AG04450 (cell line): ENCODE results near the gene CFAP210. TPM values are rescaled to one million over a fixed set of nuclear protein-coding genes. Genes with fewer than 3 reads are reported as not detected.

Experiments
- CTCF ChIA-PET: fragments of 300-600, 350-600 bp; formaldehyde crosslinking; extraction: SDS; loops from one replicate; lab custom pipeline; 2022; ENCODE audit warnings: antibody characterized with exemption, inconsistent platforms; lab: Charles Lee
- POLR2A ChIA-PET: fragments of 350-600 bp; formaldehyde crosslinking; extraction: SDS; loops from one replicate; lab custom pipeline; 2021; ENCODE audit warnings: antibody characterized with exemption, inconsistent platforms; lab: Yijun Ruan, JAX
- DNase-seq: peaks from one replicate; pipeline ENCODE4 v3.0.0-alpha.2; 2011; ENCODE audit warnings: low read depth, low spot score
- H3K27ac ChIP-seq: one replicate; pipeline ENCODE4 v1.5.1; 2012; ENCODE audit warnings: low read depth, low read length, control low read depth
- H3K27me3 ChIP-seq: one replicate; pipeline ENCODE4 v1.6.0; 2012; ENCODE audit warnings: low read length; ENCODE audit not compliant: control insufficient read depth, insufficient read depth
- H3K4me3 ChIP-seq: 2 replicates; pipeline ENCODE4 v1.5.1; 2011; ENCODE audit warnings: mild to moderate bottlenecking, low read depth, low read length, control low read depth
- H3K9me3 ChIP-seq: 2 replicates; pipeline ENCODE4 v1.5.1; 2012; ENCODE audit warnings: low read length; ENCODE audit not compliant: control insufficient read depth, insufficient read depth
- CTCF ChIP-seq: IDR thresholded peaks from 2 replicates; pipeline ENCODE4 v1.5.1; 2011; ENCODE audit warnings: low read depth, low read length, control low read depth, inconsistent platforms
- polyA plus RNA-seq: library from polyadenylated mRNA; depleted of rRNA; stranded (reverse); fragments of >200 nt; gene quantifications from 2 replicates; pipeline ENCODE4 v1.2.3, GENCODE V29; 2011

The CFAP210 gene
- polyA plus RNA-seq, 1 experiment = not detected

- TF ChIP-seq CTCF = no peak
- DNase-seq = no peak
- ChIA-PET POLR2A (no interaction called here), CTCF (no interaction called here)
- Histone ChIP-seq H3K4me3 (no peak overlapping the region), H3K27ac (no peak overlapping the region), H3K27me3 (no peaks in the 10 kb centered on the region), H3K9me3 (no peaks in the 10 kb centered on the region)
These were observed 44.9 kb downstream of the CFAP210 start for GRCh38 chr2:169649278-169649677.

- H3K27me3 ChIP-seq = no peaks in the 10 kb centered on the region
- TF ChIP-seq CTCF = no peak
- no peak overlapping the region for H3K27ac ChIP-seq
- POLR2A ChIA-PET = no interaction called here
- H3K9me3 ChIP-seq = no peaks in the 10 kb centered on the region
- no peak for DNase-seq
- CTCF ChIA-PET = no interaction called here
- no peak overlapping the region for H3K4me3 ChIP-seq
These were observed 46.7 kb downstream of the CFAP210 start for GRCh38 chr2:169647496-169647895.

- no peak for TF ChIP-seq CTCF
- Histone ChIP-seq H3K27me3 (no peaks in the 10 kb centered on the region), H3K9me3 (no peaks in the 10 kb centered on the region), H3K27ac (no peak overlapping the region), H3K4me3 (no peak overlapping the region)
- DNase-seq = no peak
- ChIA-PET CTCF (interaction anchor here (0.6 kb wide), 1 partner anchor 19 kb away, joined by 3 read pairs; no protein-coding TSS in a partner anchor), POLR2A (interaction anchor here (0.6 kb wide), 2 partner anchors 12 to 53 kb away, joined by 3 to 8 read pairs; no protein-coding TSS in a partner anchor)
These were observed 50.0 kb downstream of the CFAP210 start for GRCh38 chr2:169644173-169644572.

GRCh38 chr2:169641464-169641863 lies 52.7 kb downstream of the CFAP210 start:
- Histone ChIP-seq H3K27me3 (no peaks in the 10 kb centered on the region), H3K27ac (no peak overlapping the region), H3K4me3 (no peak overlapping the region), H3K9me3 (no peaks in the 10 kb centered on the region)
- CTCF ChIA-PET = interaction anchor here (0.6 kb wide), 1 partner anchor 47 kb away, joined by 3 read pairs; no protein-coding TSS in a partner anchor
- POLR2A ChIA-PET = interaction anchor here (0.7 to 0.9 kb wide), 4 partner anchors 69 to 187 kb away, joined by 3 to 4 read pairs (median 3); no protein-coding TSS in a partner anchor
- no peak for TF ChIP-seq CTCF
- DNase-seq = peak; percentile 38

- DNase-seq = no peak
- Histone ChIP-seq H3K27ac (no peak overlapping the region), H3K27me3 (no peaks in the 10 kb centered on the region), H3K4me3 (no peak overlapping the region), H3K9me3 (no peaks in the 10 kb centered on the region)
- no peak for TF ChIP-seq CTCF
- CTCF ChIA-PET = no interaction called here
- POLR2A ChIA-PET = no interaction called here
These were observed 54.1 kb downstream of the CFAP210 start for GRCh38 chr2:169640104-169640503.
